Duodenal mucosa (tissue), 2 donors: ENCODE data around the gene ELOVL7.
"Not testable (repeated sequence)": the region's sequence is repeated elsewhere in the genome, so short reads cannot be mapped to it uniquely, and the experiment has no call there.

ENCODE experiments used
- H3K27ac ChIP-seq: one replicate; pipeline ENCODE4 v1.7.0; 2013; ENCODE audit warnings: low read depth, low read length
- H3K27me3 ChIP-seq, 2 donors: one replicate each; pipeline ENCODE4 v1.7.0; 2013; ENCODE audit warnings: low read length in 2 of 2, control low read depth in 1 of 2; ENCODE audit not compliant: insufficient read depth in 2 of 2, control insufficient read depth in 1 of 2
- H3K36me3 ChIP-seq, 2 donors: one replicate each; pipeline ENCODE4 v1.7.0; 2013; ENCODE audit warnings: low read length in 2 of 2, control low read depth in 1 of 2; ENCODE audit not compliant: insufficient read depth in 2 of 2, control insufficient read depth in 1 of 2
- H3K4me1 ChIP-seq, 2 donors: one replicate each; pipeline ENCODE4 v1.7.0; 2013; ENCODE audit warnings: low read length in 2 of 2, control low read depth in 1 of 2; ENCODE audit not compliant: insufficient read depth in 2 of 2, control insufficient read depth in 1 of 2
- H3K4me3 ChIP-seq, 2 donors: one replicate each; pipeline ENCODE4 v1.7.0; 2013; ENCODE audit warnings: low read length in 2 of 2, low read depth in 1 of 2
- H3K9ac ChIP-seq, 2 donors: one replicate each; pipeline ENCODE4 v1.7.0; 2013; ENCODE audit warnings: low read length in 2 of 2, low read depth in 1 of 2
- H3K9me3 ChIP-seq, 2 donors: one replicate each; pipeline ENCODE4 v1.7.0; 2013; ENCODE audit warnings: low read length in 2 of 2, control low read depth in 1 of 2; ENCODE audit not compliant: control insufficient read depth in 1 of 2

The ELOVL7 gene

DNA sequence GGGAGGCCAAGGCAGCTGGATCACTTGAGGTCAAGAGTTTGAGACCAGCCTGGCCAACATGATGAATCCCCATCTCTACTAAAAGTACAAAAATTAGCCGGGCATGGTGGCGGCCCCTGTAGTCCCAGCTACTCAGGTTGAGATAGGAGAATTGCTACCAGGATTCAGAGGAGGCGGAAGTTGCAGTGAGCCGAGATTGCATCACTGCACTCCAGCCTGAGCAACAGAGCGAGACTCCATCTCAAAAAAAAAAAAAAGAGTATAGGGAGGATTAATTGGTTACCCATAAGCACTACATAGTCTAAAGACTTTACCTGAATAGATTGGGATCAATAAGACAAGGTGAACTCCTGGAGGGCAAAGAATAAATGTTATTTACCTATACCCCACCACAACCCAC, 27.9 kb downstream of the ELOVL7 start:
- H3K4me3 ChIP-seq, H3K4me1 ChIP-seq, H3K36me3 ChIP-seq, H3K9ac ChIP-seq, H3K9me3 ChIP-seq, H3K27ac ChIP-seq, H3K27me3 ChIP-seq: not testable (repeated sequence)

DNA sequence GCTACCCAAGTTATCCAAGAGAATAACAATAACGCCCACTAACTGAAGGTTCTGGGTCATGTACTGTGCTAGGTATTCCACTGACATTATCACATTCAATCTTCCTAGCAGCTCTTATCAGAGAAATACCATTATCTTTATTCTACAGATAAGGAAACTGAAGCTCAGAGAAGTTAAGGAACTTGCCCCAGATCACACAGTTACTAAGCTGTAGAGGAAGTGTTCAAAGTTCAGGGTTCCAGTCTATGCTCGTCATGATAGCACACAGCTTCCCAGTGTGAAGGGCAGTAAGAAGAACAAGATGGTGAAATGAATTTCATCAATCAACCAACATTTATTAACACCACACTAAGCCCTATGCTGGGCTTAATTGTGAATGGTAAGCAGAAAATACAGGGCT, 29.6 kb downstream of the ELOVL7 start:
- Histone ChIP-seq H3K9ac (no peak overlapping the region), H3K4me3 (no peak overlapping the region), H3K4me1 (peaks cover 0 to 4% of the 10 kb centered on the region in 2 donors), H3K27me3 (no peaks in the 10 kb centered on the region), H3K36me3 (no peaks in the 10 kb centered on the region), H3K27ac (no peak overlapping the region), H3K9me3 (no peaks in the 10 kb centered on the region)

DNA sequence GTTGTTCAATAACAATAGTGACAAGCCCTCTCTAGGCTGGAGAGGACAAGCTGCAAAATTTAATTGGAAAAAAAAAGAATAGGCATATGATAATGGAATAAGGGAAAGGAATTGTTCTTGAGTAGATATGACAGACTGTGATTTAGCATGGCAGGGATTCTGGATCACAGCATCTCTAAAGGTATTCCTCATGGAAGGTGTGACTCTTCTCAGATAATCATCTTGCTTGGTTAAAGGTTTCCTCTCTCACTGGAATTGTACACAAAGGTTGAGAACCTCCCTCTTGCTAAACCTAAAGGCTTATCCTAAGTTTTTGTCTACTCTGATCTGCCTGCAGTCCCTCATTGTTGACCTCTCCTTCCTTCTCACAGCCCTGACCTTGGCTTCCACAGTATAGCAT, 31.6 kb downstream of the ELOVL7 start:
- no peaks in the 10 kb centered on the region for H3K36me3 ChIP-seq
- H3K27me3 ChIP-seq: no peaks in the 10 kb centered on the region
- no peak overlapping the region for H3K9ac ChIP-seq
- H3K4me1 ChIP-seq: peaks cover 0 to 4% of the 10 kb centered on the region in 2 donors
- H3K27ac ChIP-seq: no peak overlapping the region
- H3K9me3 ChIP-seq: no peaks in the 10 kb centered on the region
- H3K4me3 ChIP-seq: no peak overlapping the region

DNA sequence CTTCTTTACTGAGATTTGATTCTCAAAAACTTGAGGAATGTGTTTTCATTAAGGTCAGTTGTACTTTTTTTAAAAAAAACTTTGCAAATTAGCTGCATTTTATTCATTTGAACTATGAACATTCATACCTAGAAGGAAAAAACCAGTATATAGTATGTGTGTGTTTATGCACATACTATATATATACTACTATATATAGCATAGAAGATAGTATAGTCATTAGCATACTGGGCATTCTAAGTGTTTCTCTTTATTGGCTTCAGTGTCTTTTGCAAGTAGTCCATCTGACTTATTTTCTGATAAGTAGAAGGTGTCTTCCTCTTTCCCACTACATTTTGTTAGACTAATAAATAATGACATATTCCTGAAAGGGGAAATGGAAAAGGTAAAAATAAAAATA, 33.0 kb downstream of the ELOVL7 start:
- Histone ChIP-seq H3K36me3 (no peaks in the 10 kb centered on the region), H3K9me3 (no peaks in the 10 kb centered on the region), H3K4me3 (no peak overlapping the region), H3K27me3 (no peaks in the 10 kb centered on the region), H3K4me1 (peaks cover 0 to 4% of the 10 kb centered on the region in 2 donors), H3K27ac (no peak overlapping the region), H3K9ac (no peak overlapping the region)

GRCh38 chr5:60810438-60811085, 33.5 kb downstream of the ELOVL7 start:
- H3K4me3 ChIP-seq: no peak overlapping the region
- no peak overlapping the region for H3K27ac ChIP-seq
- H3K4me1 ChIP-seq: peaks cover 0 to 4% of the 10 kb centered on the region in 2 donors
- no peaks in the 10 kb centered on the region for H3K36me3 ChIP-seq
- no peaks in the 10 kb centered on the region for H3K9me3 ChIP-seq
- no peaks in the 10 kb centered on the region for H3K27me3 ChIP-seq
- no peak overlapping the region for H3K9ac ChIP-seq

DNA sequence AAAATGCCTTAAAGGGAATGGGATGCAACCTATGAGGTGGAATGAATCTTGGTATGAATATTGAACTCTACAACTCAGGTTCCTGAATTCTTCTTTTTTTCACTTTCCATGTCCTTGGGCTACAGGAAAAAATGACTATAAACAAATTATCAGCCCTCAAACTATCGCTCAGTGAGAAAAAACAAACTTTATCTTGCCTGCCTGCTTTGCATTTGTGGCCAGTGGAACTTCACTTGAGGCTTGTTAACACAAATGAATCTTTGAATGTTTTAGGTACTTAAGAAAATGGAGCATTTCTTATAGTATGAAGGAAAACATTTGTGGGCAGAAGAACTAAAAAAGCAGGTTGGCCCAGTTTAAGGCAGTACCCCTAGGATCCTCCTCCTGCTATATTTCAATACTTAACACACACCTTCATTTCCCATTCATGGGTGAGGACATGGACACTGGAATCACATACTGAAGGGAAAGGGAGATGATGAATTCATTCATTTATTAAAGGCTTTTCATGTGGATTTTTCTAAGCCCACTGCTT, 34.1 kb downstream of the ELOVL7 start:
- H3K9me3 ChIP-seq: no peaks in the 10 kb centered on the region

GRCh38 chr5:60806591-60807243, 37.4 kb downstream of the ELOVL7 start:
- H3K4me3 ChIP-seq: no peak overlapping the region
- H3K27ac ChIP-seq: no peak overlapping the region
- no peaks in the 10 kb centered on the region for H3K36me3 ChIP-seq
- H3K27me3 ChIP-seq: no peaks in the 10 kb centered on the region
- H3K9me3 ChIP-seq: no peaks in the 10 kb centered on the region
- H3K9ac ChIP-seq: no peak overlapping the region
- no peaks in the 10 kb centered on the region for H3K4me1 ChIP-seq

More for the DNA sequence above, 34.1 kb downstream of the ELOVL7 start:
- H3K4me3 ChIP-seq: no peak overlapping the region
- H3K27ac ChIP-seq: no peak overlapping the region
- peaks cover 0 to 4% of the 10 kb centered on the region in 2 donors for H3K4me1 ChIP-seq
- no peaks in the 10 kb centered on the region for H3K36me3 ChIP-seq
- no peaks in the 10 kb centered on the region for H3K27me3 ChIP-seq
- no peak overlapping the region for H3K9ac ChIP-seq

- H3K4me1 ChIP-seq: peaks cover 0 to 3% of the 10 kb centered on the region in 2 donors
- no peaks in the 10 kb centered on the region for H3K9me3 ChIP-seq
- no peaks in the 10 kb centered on the region for H3K36me3 ChIP-seq
- no peak overlapping the region for H3K4me3 ChIP-seq
- no peak overlapping the region for H3K27ac ChIP-seq
- no peak overlapping the region for H3K9ac ChIP-seq
- no peaks in the 10 kb centered on the region for H3K27me3 ChIP-seq
Observed at GRCh38 chr5:60805463-60805862, 38.6 kb downstream of the ELOVL7 start.

GRCh38 chr5:60803712-60804111, 40.4 kb downstream of the ELOVL7 start:
- Histone ChIP-seq H3K36me3 (no peaks in the 10 kb centered on the region), H3K9ac (no peak overlapping the region), H3K27ac (no peak overlapping the region), H3K4me3 (no peak overlapping the region), H3K27me3 (no peaks in the 10 kb centered on the region), H3K4me1 (peaks cover 0 to 3% of the 10 kb centered on the region in 2 donors), H3K9me3 (no peaks in the 10 kb centered on the region)

- H3K4me1 ChIP-seq: peaks cover 0 to 3% of the 10 kb centered on the region in 2 donors
- no peak overlapping the region for H3K9ac ChIP-seq
- H3K4me3 ChIP-seq: no peak overlapping the region
- no peaks in the 10 kb centered on the region for H3K36me3 ChIP-seq
- H3K27me3 ChIP-seq: no peaks in the 10 kb centered on the region
- H3K9me3 ChIP-seq: no peaks in the 10 kb centered on the region
- no peak overlapping the region for H3K27ac ChIP-seq
Observed at GRCh38 chr5:60802986-60803385, 41.1 kb downstream of the ELOVL7 start.
